Measurements from ENCODE around the gene MEGF11. TPM values are rescaled to one million over a fixed set of nuclear protein-coding genes. Genes with fewer than 3 reads are reported as not detected.

Gene MEGF11
- polyA plus RNA-seq, 2 of the 4 experiments (the other 2 are of a cell fraction), result 0.25 to 0.31 TPM

DNA sequence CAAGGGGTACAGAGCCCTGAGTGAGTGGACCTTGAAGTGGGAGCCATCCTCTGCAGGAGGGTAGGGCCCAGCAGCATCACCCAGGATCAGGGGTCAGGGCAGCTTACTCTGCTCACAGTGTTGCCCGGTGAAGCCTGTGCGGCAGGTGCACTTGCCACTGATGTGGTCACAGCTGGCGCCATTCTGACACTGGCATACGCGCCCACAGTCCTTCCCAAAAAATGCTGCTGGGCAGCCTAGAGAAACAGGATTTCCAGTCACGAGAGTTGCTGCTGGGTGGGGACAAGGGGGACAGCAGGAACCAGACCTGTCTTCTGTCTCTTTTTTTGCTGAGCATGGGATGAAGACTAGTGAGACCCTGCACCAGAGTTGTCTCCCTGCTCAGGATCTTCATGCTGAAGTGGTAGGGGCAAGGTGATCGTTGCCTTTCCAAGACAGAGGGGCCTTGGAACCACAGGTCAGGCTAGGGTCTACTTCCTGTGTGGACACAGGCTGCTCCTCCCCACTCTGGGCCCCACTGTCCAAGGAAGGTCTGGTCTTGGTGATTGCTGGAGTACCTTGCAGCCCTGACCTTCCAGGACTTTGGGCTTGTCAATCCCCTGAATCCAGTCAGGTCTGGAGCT, 337.4 kb downstream of the MEGF11 start (continued):
- TF ChIP-seq RNF2 (IDR thresholded peaks at IDR 0.05; ENCODE audit: borderline replicate concordance, low read depth), result no peak
- no peak for TF ChIP-seq FOSB (CRISPR knock-in tag; IDR thresholded peaks at IDR 0.05)
- no peak for TF ChIP-seq HOXB5 (CRISPR knock-in tag; IDR thresholded peaks at IDR 0.05)
- TF ChIP-seq, protein P1, sequence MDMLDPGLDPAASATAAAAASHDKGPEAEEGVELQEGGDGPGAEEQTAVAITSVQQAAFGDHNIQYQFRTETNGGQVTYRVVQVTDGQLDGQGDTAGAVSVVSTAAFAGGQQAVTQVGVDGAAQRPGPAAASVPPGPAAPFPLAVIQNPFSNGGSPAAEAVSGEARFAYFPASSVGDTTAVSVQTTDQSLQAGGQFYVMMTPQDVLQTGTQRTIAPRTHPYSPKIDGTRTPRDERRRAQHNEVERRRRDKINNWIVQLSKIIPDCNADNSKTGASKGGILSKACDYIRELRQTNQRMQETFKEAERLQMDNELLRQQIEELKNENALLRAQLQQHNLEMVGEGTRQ (IDR thresholded peaks at IDR 0.05), result no peak
- TF ChIP-seq FOSL2 (IDR thresholded peaks at IDR 0.05), result no peak
- TF ChIP-seq FOSL2 (CRISPR knock-in tag; IDR thresholded peaks at IDR 0.05), result no peak
- TF ChIP-seq BCL3 (IDR thresholded peaks at IDR 0.05), result no peak
- TF ChIP-seq CTCF (IDR thresholded peaks at IDR 0.05), result no peak
- no peak for TF ChIP-seq POLR2A (IDR thresholded peaks at IDR 0.05; ENCODE audit: low read length)

DNA sequence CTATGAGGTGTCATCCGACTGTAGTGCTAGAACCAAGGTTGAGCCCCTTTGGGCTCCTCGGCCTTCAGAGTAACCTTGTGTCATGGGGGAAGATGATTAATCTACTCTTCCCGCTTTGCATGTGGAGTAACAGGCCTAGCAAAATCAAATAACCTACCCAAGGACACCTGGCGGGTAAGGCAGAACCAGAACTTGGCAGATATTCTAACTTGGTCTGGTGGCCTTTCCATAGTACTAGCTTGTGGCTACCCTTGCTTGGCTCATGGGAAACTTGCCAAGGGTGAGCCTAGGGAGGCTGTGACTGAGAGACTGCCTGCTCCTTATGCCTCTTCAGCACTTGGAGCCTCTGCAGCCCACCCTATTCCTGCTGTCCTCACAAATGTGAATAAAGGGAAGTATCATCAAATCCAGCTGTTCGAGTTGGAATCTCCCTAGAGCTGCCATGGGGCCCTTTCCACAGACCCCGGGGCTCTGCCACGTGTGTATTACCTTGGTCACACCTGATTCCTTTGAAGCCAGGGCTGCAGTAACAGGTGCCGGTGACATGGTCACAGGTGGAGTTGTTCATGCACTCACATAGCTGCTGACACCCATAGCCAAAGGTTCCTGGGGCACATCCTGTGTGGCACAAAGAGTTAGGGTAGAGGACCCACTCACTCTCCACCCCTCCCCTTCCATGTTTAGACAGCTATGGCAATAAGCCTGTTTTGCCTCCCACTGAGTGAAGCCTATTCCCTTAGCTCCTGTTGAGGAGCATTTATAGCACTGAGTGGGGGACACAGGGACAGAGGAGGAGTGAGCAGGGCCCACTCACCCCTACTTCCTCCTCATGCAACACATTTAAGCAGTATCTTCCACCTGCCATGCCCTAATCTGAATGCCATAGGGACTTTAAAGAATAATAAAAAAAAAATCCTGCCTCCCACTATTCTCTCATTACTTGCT, 338.3 kb downstream of the MEGF11 start:
- TF ChIP-seq CHD2 (IDR thresholded peaks at IDR 0.05; ENCODE audit: low read length, partially characterized antibody) (no peak), PBX3 (IDR thresholded peaks at IDR 0.05) (no peak), CTCF (IDR thresholded peaks at IDR 0.05) (no peak), E2F6 (IDR thresholded peaks at IDR 0.05; ENCODE audit: borderline replicate concordance, low read depth) (no peak), ZNF302 (CRISPR knock-in tag; IDR thresholded peaks at IDR 0.05) (no peak), FOSB (CRISPR knock-in tag; IDR thresholded peaks at IDR 0.05) (no peak), ESRRA (IDR thresholded peaks at IDR 0.05; ENCODE audit: borderline replicate concordance, low read length) (no peak), RAD21 (conservative IDR thresholded peaks at IDR 0.05 in 1 of 2, IDR thresholded peaks at IDR 0.05 in 1 of 2) (no peak), JUN (IDR thresholded peaks at IDR 0.05) (no peak), HDAC2 (IDR thresholded peaks at IDR 0.05) (no peak), NFE2L2 (conservative IDR thresholded peaks at IDR 0.05; ENCODE audit: low read length) (no peak), CBX8 (IDR thresholded peaks at IDR 0.05) (no peak), CBX2 (IDR thresholded peaks at IDR 0.05; ENCODE audit: borderline replicate concordance, low read depth) (no peak), JUNB (IDR thresholded peaks at IDR 0.05) (no peak)
- TF ChIP-seq, protein P2, sequence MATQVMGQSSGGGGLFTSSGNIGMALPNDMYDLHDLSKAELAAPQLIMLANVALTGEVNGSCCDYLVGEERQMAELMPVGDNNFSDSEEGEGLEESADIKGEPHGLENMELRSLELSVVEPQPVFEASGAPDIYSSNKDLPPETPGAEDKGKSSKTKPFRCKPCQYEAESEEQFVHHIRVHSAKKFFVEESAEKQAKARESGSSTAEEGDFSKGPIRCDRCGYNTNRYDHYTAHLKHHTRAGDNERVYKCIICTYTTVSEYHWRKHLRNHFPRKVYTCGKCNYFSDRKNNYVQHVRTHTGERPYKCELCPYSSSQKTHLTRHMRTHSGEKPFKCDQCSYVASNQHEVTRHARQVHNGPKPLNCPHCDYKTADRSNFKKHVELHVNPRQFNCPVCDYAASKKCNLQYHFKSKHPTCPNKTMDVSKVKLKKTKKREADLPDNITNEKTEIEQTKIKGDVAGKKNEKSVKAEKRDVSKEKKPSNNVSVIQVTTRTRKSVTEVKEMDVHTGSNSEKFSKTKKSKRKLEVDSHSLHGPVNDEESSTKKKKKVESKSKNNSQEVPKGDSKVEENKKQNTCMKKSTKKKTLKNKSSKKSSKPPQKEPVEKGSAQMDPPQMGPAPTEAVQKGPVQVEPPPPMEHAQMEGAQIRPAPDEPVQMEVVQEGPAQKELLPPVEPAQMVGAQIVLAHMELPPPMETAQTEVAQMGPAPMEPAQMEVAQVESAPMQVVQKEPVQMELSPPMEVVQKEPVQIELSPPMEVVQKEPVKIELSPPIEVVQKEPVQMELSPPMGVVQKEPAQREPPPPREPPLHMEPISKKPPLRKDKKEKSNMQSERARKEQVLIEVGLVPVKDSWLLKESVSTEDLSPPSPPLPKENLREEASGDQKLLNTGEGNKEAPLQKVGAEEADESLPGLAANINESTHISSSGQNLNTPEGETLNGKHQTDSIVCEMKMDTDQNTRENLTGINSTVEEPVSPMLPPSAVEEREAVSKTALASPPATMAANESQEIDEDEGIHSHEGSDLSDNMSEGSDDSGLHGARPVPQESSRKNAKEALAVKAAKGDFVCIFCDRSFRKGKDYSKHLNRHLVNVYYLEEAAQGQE (IDR thresholded peaks at IDR 0.05), result no peak
- TF ChIP-seq, protein P3, sequence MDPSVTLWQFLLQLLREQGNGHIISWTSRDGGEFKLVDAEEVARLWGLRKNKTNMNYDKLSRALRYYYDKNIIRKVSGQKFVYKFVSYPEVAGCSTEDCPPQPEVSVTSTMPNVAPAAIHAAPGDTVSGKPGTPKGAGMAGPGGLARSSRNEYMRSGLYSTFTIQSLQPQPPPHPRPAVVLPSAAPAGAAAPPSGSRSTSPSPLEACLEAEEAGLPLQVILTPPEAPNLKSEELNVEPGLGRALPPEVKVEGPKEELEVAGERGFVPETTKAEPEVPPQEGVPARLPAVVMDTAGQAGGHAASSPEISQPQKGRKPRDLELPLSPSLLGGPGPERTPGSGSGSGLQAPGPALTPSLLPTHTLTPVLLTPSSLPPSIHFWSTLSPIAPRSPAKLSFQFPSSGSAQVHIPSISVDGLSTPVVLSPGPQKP (IDR thresholded peaks at IDR 0.05; ENCODE audit: low read depth, low read length), result no peak
- DNase-seq (ENCODE audit: low read depth in 1 of 2, low spot score in 1 of 2), result no peak
- Histone ChIP-seq H3K4me3 (no peak overlapping the region), H3K4me1 (0 out of 3 replicates have a peak, but pooled peaks cover 4% of the 10 kb centered on the region), H3K27ac (no peak overlapping the region), H3K9me3 (no peaks in the 10 kb centered on the region), H3K4me2 (no peak overlapping the region)
- FAIRE-seq, result no peak
- ATAC-seq, result no peak
- ChIA-PET POLR2A (no interaction called here), CTCF (interaction anchor here (1.0 to 4.3 kb wide), 9 partner anchors 14 to 376 kb away, joined by 3 to 26 read pairs (median 4); no protein-coding TSS in a partner anchor)
- WGBS (ENCODE audit: missing lambda C conversion rate), result 78% methylated on average over 8 of the region's 8 CpGs
